ENCODE data around the gene LIX1. TPM values are rescaled to one million over a fixed set of nuclear protein-coding genes. Genes with fewer than 3 reads are reported as not detected.
"Not testable (repeated sequence)": the region's sequence is repeated elsewhere in the genome, so short reads cannot be mapped to it uniquely, and the experiment has no call there.

The LIX1 gene
- total RNA-seq, 8 experiments from 2014 or later, result 0.14 to 56.2 (median 1.1) TPM

GRCh38 chr5:97097326-97098230 lies 44.8 kb downstream of the LIX1 start:
- no peaks in the 10 kb centered on the region for H3K4me1 ChIP-seq (replicated peaks in 1 of 2)
- H3K4me3 ChIP-seq, result no peak overlapping the region
- in situ Hi-C loops (cut with MboI; ENCODE audit: low pct_unique_long_range_greater_than_20kb in 2 of 9, low sequenced_read_pairs in 9 of 9, unreplicated experiment in 9 of 9), result no loop called here
- 57 to 100% (median 84%) methylated on average over 2 to 9 of the region's 9 CpGs for WGBS, 10 experiments
- ATAC-seq (replicated peaks in 6 of 8), result peak in 1 of 8 experiments; percentile 59
- H3K27ac ChIP-seq, result no peak overlapping the region

GRCh38 chr5:97096846-97097245 lies 45.6 kb downstream of the LIX1 start:
- Histone ChIP-seq H3K27ac (no peak overlapping the region), H3K4me3 (no peak overlapping the region), H3K4me1 (replicated peaks in 1 of 2) (no peaks in the 10 kb centered on the region)
- in situ Hi-C loops (cut with MboI; ENCODE audit: low pct_unique_long_range_greater_than_20kb in 2 of 9, low sequenced_read_pairs in 9 of 9, unreplicated experiment in 9 of 9), result no loop called here
- no peak for ATAC-seq (replicated peaks in 6 of 8)

- WGBS, 10 experiments, result 6 to 89% (median 70%) methylated on average over 2 to 5 of the region's 5 CpGs
- in situ Hi-C loops (cut with MboI; ENCODE audit: low pct_unique_long_range_greater_than_20kb in 2 of 9, low sequenced_read_pairs in 9 of 9, unreplicated experiment in 9 of 9), result no loop called here
- no peaks in the 10 kb centered on the region for H3K4me1 ChIP-seq (replicated peaks in 1 of 2)
- H3K4me3 ChIP-seq, result no peak overlapping the region
- H3K27ac ChIP-seq, result no peak overlapping the region
- ATAC-seq (replicated peaks in 6 of 8), result no peak
Observed at GRCh38 chr5:97096191-97096590, 46.2 kb downstream of the LIX1 start.

GRCh38 chr5:97095318-97095732 lies 47.1 kb downstream of the LIX1 start:
- in situ Hi-C loops (cut with MboI; ENCODE audit: low pct_unique_long_range_greater_than_20kb in 2 of 9, low sequenced_read_pairs in 9 of 9, unreplicated experiment in 9 of 9), result no loop called here
- Histone ChIP-seq H3K27ac (no peak overlapping the region), H3K4me1 (replicated peaks in 1 of 2) (no peaks in the 10 kb centered on the region), H3K4me3 (no peak overlapping the region)
- no peak for ATAC-seq (replicated peaks in 6 of 8)
- 80 to 100% (median 83%) methylated on average over 1 of the region's 1 CpG; no CpG with 5 or more reads in 4 of the 10 experiments for WGBS, 10 experiments

- Histone ChIP-seq H3K4me3 (no peak overlapping the region), H3K27ac (no peak overlapping the region), H3K4me1 (replicated peaks in 1 of 2) (no peaks in the 10 kb centered on the region)
- no peak for ATAC-seq (replicated peaks in 6 of 8)
- in situ Hi-C loops (cut with MboI; ENCODE audit: low pct_unique_long_range_greater_than_20kb in 2 of 9, low sequenced_read_pairs in 9 of 9, unreplicated experiment in 9 of 9), result no loop called here
- 65 to 100% (median 93%) methylated on average over 1 to 6 of the region's 8 CpGs; no CpG with 5 or more reads in 1 of the 10 experiments for WGBS, 10 experiments
Observed at GRCh38 chr5:97094579-97095317, 47.7 kb downstream of the LIX1 start.

- Histone ChIP-seq H3K4me3 (no peak overlapping the region), H3K27ac (no peak overlapping the region), H3K4me1 (replicated peaks in 1 of 2) (no peaks in the 10 kb centered on the region)
- ATAC-seq (replicated peaks in 6 of 8), result no peak
- in situ Hi-C loops (cut with MboI; ENCODE audit: low pct_unique_long_range_greater_than_20kb in 2 of 9, low sequenced_read_pairs in 9 of 9, unreplicated experiment in 9 of 9), result no loop called here
Observed at GRCh38 chr5:97093193-97093592, 49.2 kb downstream of the LIX1 start.

GRCh38 chr5:97090944-97091343 lies 51.5 kb downstream of the LIX1 start:
- H3K4me3 ChIP-seq, result no peak overlapping the region
- 60 to 96% (median 77%) methylated on average over 1 to 3 of the region's 3 CpGs; no CpG with 5 or more reads in 2 of the 10 experiments for WGBS, 10 experiments
- no peak for ATAC-seq (replicated peaks in 6 of 8)
- no peak overlapping the region for H3K27ac ChIP-seq
- in situ Hi-C loops (cut with MboI; ENCODE audit: low pct_unique_long_range_greater_than_20kb in 2 of 9, low sequenced_read_pairs in 9 of 9, unreplicated experiment in 9 of 9), result no loop called here
- no peaks in the 10 kb centered on the region for H3K4me1 ChIP-seq (replicated peaks in 1 of 2)

GRCh38 chr5:97089149-97089801 lies 53.1 kb downstream of the LIX1 start:
- Histone ChIP-seq H3K4me3 (no peak overlapping the region), H3K27ac (no peak overlapping the region), H3K4me1 (replicated peaks in 1 of 2) (no peaks in the 10 kb centered on the region)
- in situ Hi-C loops (cut with MboI; ENCODE audit: low pct_unique_long_range_greater_than_20kb in 2 of 9, low sequenced_read_pairs in 9 of 9, unreplicated experiment in 9 of 9), result no loop called here
- WGBS, 10 experiments, result 0 to 100% (median 92%) methylated on average over 1 to 6 of the region's 6 CpGs
- no peak for ATAC-seq (replicated peaks in 6 of 8)

GRCh38 chr5:97088774-97089148 lies 53.6 kb downstream of the LIX1 start:
- Histone ChIP-seq H3K4me1 (replicated peaks in 1 of 2) (no peaks in the 10 kb centered on the region), H3K27ac (no peak overlapping the region), H3K4me3 (no peak overlapping the region)
- no peak for ATAC-seq (replicated peaks in 6 of 8)
- 50 to 86% (median 84%) methylated on average over 1 to 2 of the region's 2 CpGs; no CpG with 5 or more reads in 6 of the 10 experiments for WGBS, 10 experiments
- in situ Hi-C loops (cut with MboI; ENCODE audit: low pct_unique_long_range_greater_than_20kb in 2 of 9, low sequenced_read_pairs in 9 of 9, unreplicated experiment in 9 of 9), result no loop called here

GRCh38 chr5:97087138-97087537 lies 55.3 kb downstream of the LIX1 start:
- ATAC-seq (replicated peaks in 6 of 8), result peak in 1 of 8 experiments; percentile 30
- in situ Hi-C loops (cut with MboI; ENCODE audit: low pct_unique_long_range_greater_than_20kb in 2 of 9, low sequenced_read_pairs in 9 of 9, unreplicated experiment in 9 of 9), result no loop called here
- Histone ChIP-seq H3K27ac (no peak overlapping the region), H3K4me3 (no peak overlapping the region), H3K4me1 (replicated peaks in 1 of 2) (no peaks in the 10 kb centered on the region)
- WGBS, 10 experiments, result 57 to 90% (median 78%) methylated on average over 1 to 4 of the region's 4 CpGs; no CpG with 5 or more reads in 5 of the 10 experiments

GRCh38 chr5:97085459-97086181 lies 56.8 kb downstream of the LIX1 start:
- WGBS, 10 experiments, result 90 to 100% (median 100%) methylated on average over 1 to 2 of the region's 22 CpGs; no CpG with 5 or more reads in 5 of the 10 experiments
- ATAC-seq (replicated peaks in 6 of 8), result no peak
- Histone ChIP-seq H3K4me3 (no peak overlapping the region), H3K27ac (no peak overlapping the region), H3K4me1 (replicated peaks in 1 of 2) (no peaks in the 10 kb centered on the region)
- in situ Hi-C loops (cut with MboI; ENCODE audit: low pct_unique_long_range_greater_than_20kb in 2 of 9, low sequenced_read_pairs in 9 of 9, unreplicated experiment in 9 of 9), result no loop called here

- WGBS, 10 experiments, result 0 to 96% (median 46%) methylated on average over 1 to 5 of the region's 21 CpGs; no CpG with 5 or more reads in 4 of the 10 experiments
- in situ Hi-C loops (cut with MboI; ENCODE audit: low pct_unique_long_range_greater_than_20kb in 2 of 9, low sequenced_read_pairs in 9 of 9, unreplicated experiment in 9 of 9); H3K4me3 ChIP-seq; H3K27ac ChIP-seq; ATAC-seq (replicated peaks in 6 of 8); H3K4me1 ChIP-seq (replicated peaks in 1 of 2): not testable (repeated sequence)
Observed at GRCh38 chr5:97084782-97085458, 57.5 kb downstream of the LIX1 start.

All from motor neuron (in vitro differentiated cells).